Liver (tissue), 9 donors: ENCODE measurements around the gene PMM1. TPM values are rescaled to one million over a fixed set of nuclear protein-coding genes. Genes with fewer than 3 reads are reported as not detected.

ENCODE experiments used
- DNase-seq: peaks from one replicate; pipeline ENCODE4 v3.0.0-alpha.2; 2017; ENCODE audit warnings: low spot score
- H3K27ac ChIP-seq, 2 donors: one replicate each; pipeline ENCODE4 v1.7.0; 2013; ENCODE audit warnings: inconsistent platforms in 2 of 2, low read length in 2 of 2, control low read depth in 1 of 2, low read depth in 1 of 2, mild to moderate bottlenecking in 1 of 2
- H3K27me3 ChIP-seq, 4 donors: one replicate each; pipeline versions ENCODE4 v1.6.1 to v1.7.0; 2013; ENCODE audit warnings: low read length in 3 of 4, inconsistent platforms in 1 of 4, mild to moderate bottlenecking in 1 of 4, moderate library complexity in 1 of 4; ENCODE audit not compliant: control insufficient read depth in 4 of 4, insufficient read depth in 4 of 4
- H3K36me3 ChIP-seq, 4 donors: one replicate each; pipeline versions ENCODE4 v1.6.1 to v1.7.0; 2013; ENCODE audit warnings: low read length in 3 of 4, mild to moderate bottlenecking in 3 of 4, low read depth in 1 of 4, moderate library complexity in 1 of 4; ENCODE audit not compliant: control insufficient read depth in 4 of 4, insufficient read depth in 3 of 4
- H3K4me1 ChIP-seq, 4 donors: one replicate each; pipeline versions ENCODE4 v1.6.1 to v1.7.0; 2013; ENCODE audit warnings: low read length in 3 of 4, mild to moderate bottlenecking in 3 of 4, moderate library complexity in 1 of 4; ENCODE audit not compliant: control insufficient read depth in 4 of 4, insufficient read depth in 4 of 4
- H3K4me3 ChIP-seq, 3 donors: one replicate each; pipeline versions ENCODE4 v1.6.1 to v1.7.0; 2013; ENCODE audit warnings: low read length in 3 of 3, control low read depth in 1 of 3, low read depth in 1 of 3, mild to moderate bottlenecking in 1 of 3
- H3K9ac ChIP-seq, 2 donors: one replicate each; pipeline ENCODE4 v1.7.0; 2013; ENCODE audit warnings: low read length in 2 of 2, mild to moderate bottlenecking in 2 of 2, moderate library complexity in 2 of 2, control low read depth in 1 of 2, low read depth in 1 of 2
- H3K9me3 ChIP-seq, 4 donors: one replicate each; pipeline versions ENCODE4 v1.6.1 to v1.7.0; 2013; ENCODE audit warnings: low read length in 3 of 4; ENCODE audit not compliant: control insufficient read depth in 4 of 4
- ATF3 ChIP-seq: IDR thresholded peaks from 2 replicates; pipeline ENCODE4 v1.6.1; 2016; ENCODE audit warnings: antibody characterized with exemption
- CTCF ChIP-seq: fragments of 150-350 bp; IDR thresholded peaks from 2 replicates; pipeline ENCODE4 v1.5.1; 2017; ENCODE audit warnings: improper control_type of control experiment, low read depth, low read length; ENCODE audit not compliant: missing input control
- EGR1 ChIP-seq, 2 donors: IDR thresholded peaks; 2 replicates each; pipeline ENCODE4 v1.6.1; 2016 to 2018; ENCODE audit warnings: antibody characterized with exemption in 2 of 2, low read depth in 2 of 2
- GABPA ChIP-seq, 2 donors: IDR thresholded peaks in 1 of 2; conservative IDR thresholded peaks in 1 of 2; 2 replicates each; pipeline ENCODE4 v1.6.1; 2016; ENCODE audit warnings: antibody characterized with exemption in 2 of 2, mild to moderate bottlenecking in 1 of 2, moderate library complexity in 1 of 2
- JUND ChIP-seq, 2 donors: IDR thresholded peaks; 2 replicates each; pipeline ENCODE4 v1.6.1; 2016; ENCODE audit warnings: antibody characterized with exemption in 2 of 2
- MAX ChIP-seq: IDR thresholded peaks from 2 replicates; pipeline ENCODE4 v1.6.1; 2016; ENCODE audit warnings: antibody characterized with exemption
- NR2F2 ChIP-seq: IDR thresholded peaks from 2 replicates; pipeline ENCODE4 v1.6.1; 2016; ENCODE audit warnings: antibody characterized with exemption
- REST ChIP-seq: IDR thresholded peaks from 2 replicates; pipeline ENCODE4 v1.6.1; 2016; ENCODE audit warnings: antibody characterized with exemption, mild to moderate bottlenecking
- RXRA ChIP-seq, 2 donors: IDR thresholded peaks; 2 replicates each; pipeline ENCODE4 v1.6.1; 2017 to 2018; ENCODE audit warnings: antibody characterized with exemption in 2 of 2, mild to moderate bottlenecking in 1 of 2
- SP1 ChIP-seq: IDR thresholded peaks from 2 replicates; pipeline ENCODE4 v1.6.1; 2018; ENCODE audit warnings: antibody characterized with exemption, mild to moderate bottlenecking
- TAF1 ChIP-seq: conservative IDR thresholded peaks from 2 replicates; pipeline ENCODE4 v1.6.1; 2016; ENCODE audit warnings: antibody characterized with exemption, mild to moderate bottlenecking
- YY1 ChIP-seq: IDR thresholded peaks from 2 replicates; pipeline ENCODE4 v1.6.1; 2016; ENCODE audit warnings: antibody characterized with exemption, mild to moderate bottlenecking
- ZBTB33 ChIP-seq: IDR thresholded peaks from 2 replicates; pipeline ENCODE4 v1.6.1; 2016; ENCODE audit warnings: antibody characterized with exemption
- WGBS: extraction: QIAGEN DNeasy Blood & Tissue Kit; methylation state at CpG from one replicate; pipeline ENCODE4 v1.1.7; 2013; 5-methylcytosine and 5-hydroxymethylcytosine counted together
- polyA plus RNA-seq, 2 donors: library from polyadenylated mRNA; stranded (reverse) in 1 of 2; unstranded in 1 of 2; fragments of 200-250 nt in 1 of 2; fragments of >200 nt in 1 of 2; fragmentation: Nextera tagmentation in 1 of 2; extraction: Ambion mirVana in 1 of 2; gene quantifications; one replicate each; pipeline versions ENCODE4 v1.2.1 to v1.2.3, GENCODE V29; 2013 to 2015
- total RNA-seq, 2 donors: library from RNA; depleted of rRNA; stranded (reverse); fragments of >200 nt; gene quantifications; one replicate each; pipeline ENCODE4 v1.2.3, GENCODE V29; 2014
- donor health status: healthy.
- donor health status: healthy.
- donor health status: healthy.
- donor health status: healthy.
- donor health status: healthy.

The PMM1 gene
- total and polyA plus RNA-seq, 4 donors: 24.9 to 50.2 (median 32.6) TPM

- TF ChIP-seq ZBTB33 (no peak), NR2F2 (no peak), GABPA (IDR thresholded peaks at IDR 0.05 in 1 of 2, conservative IDR thresholded peaks at IDR 0.05 in 1 of 2) (no peak), CTCF (no peak), SP1 (no peak), MAX (no peak)
- peaks cover 18 to 64% (median 54%) of the 10 kb centered on the region in 4 donors for H3K36me3 ChIP-seq
- peak; percentile 55 for DNase-seq
- no peak overlapping the region for H3K27ac ChIP-seq
- H3K9me3 ChIP-seq: no peaks in the 10 kb centered on the region
- 84% methylated on average over 4 of the region's 4 CpGs for WGBS
- peaks cover 0 to 3% (median 0%) of the 10 kb centered on the region in 4 donors for H3K4me1 ChIP-seq
- no peaks in the 10 kb centered on the region for H3K27me3 ChIP-seq
- no peak overlapping the region for H3K4me3 ChIP-seq
- no peak overlapping the region for H3K9ac ChIP-seq
These were observed 14.3 kb upstream of the PMM1 start for GRCh38 chr22:41603873-41604332.

- 94% methylated on average over 8 of the region's 8 CpGs for WGBS
These were observed 11.3 kb upstream of the PMM1 start for GRCh38 chr22:41600976-41601375.

GRCh38 chr22:41598891-41599635 lies 9.4 kb upstream of the PMM1 start:
- Histone ChIP-seq H3K9me3 (no peaks in the 10 kb centered on the region), H3K27ac (no peak overlapping the region), H3K4me3 (no peak overlapping the region), H3K4me1 (peaks cover 0 to 12% (median 5%) of the 10 kb centered on the region in 4 donors), H3K27me3 (no peaks in the 10 kb centered on the region), H3K9ac (no peak overlapping the region), H3K36me3 (peaks cover 12 to 34% (median 28%) of the 10 kb centered on the region in 4 donors)
- WGBS: 92% methylated on average over 8 of the region's 8 CpGs
- DNase-seq: no peak
- TF ChIP-seq YY1 (no peak), ATF3 (no peak), JUND (IDR thresholded peaks at IDR 0.05) (no peak), RXRA (IDR thresholded peaks at IDR 0.05) (no peak), NR2F2 (no peak), SP1 (no peak), TAF1 (no peak), REST (no peak), MAX (no peak), ZBTB33 (no peak), EGR1 (IDR thresholded peaks at IDR 0.05; ENCODE audit: low read depth in 2 of 2) (no peak)

More at GRCh38 chr22:41600976-41601375, 11.3 kb upstream of the PMM1 start:
- peaks cover 0 to 9% (median 2%) of the 10 kb centered on the region in 4 donors for H3K4me1 ChIP-seq
- no peak for DNase-seq
- no peak for TF ChIP-seq NR2F2
- peaks cover 12 to 48% (median 43%) of the 10 kb centered on the region in 4 donors for H3K36me3 ChIP-seq
- H3K9ac ChIP-seq: no peak overlapping the region
- no peaks in the 10 kb centered on the region for H3K9me3 ChIP-seq
- no peak overlapping the region for H3K27ac ChIP-seq
- H3K4me3 ChIP-seq: no peak overlapping the region
- no peaks in the 10 kb centered on the region for H3K27me3 ChIP-seq
